ENCODE measurements around the gene SIRT5. TPM values are rescaled to one million over a fixed set of nuclear protein-coding genes. Genes with fewer than 3 reads are reported as not detected.

Gene SIRT5
- total RNA-seq, 1 experiment from 2014 or later, result 19.0 TPM

GRCh38 chr6:13538084-13538483, 36.3 kb upstream of the SIRT5 start:
- no TSS peak for BruUV-seq (replicated peaks)
- Histone ChIP-seq H3K9me3 (no peaks in the 10 kb centered on the region), H3K4me1 (no peaks in the 10 kb centered on the region), H3K27me3 (replicated peaks; ENCODE audit: control insufficient read depth, insufficient read depth, low read length) (no peaks in the 10 kb centered on the region), H3K36me3 (ENCODE audit: control insufficient read depth, insufficient read depth, low read length) (no peaks in the 10 kb centered on the region), H3K4me3 (ENCODE audit: low read depth, low read length) (no peak overlapping the region)
- ChIA-PET CTCF (interaction anchor here (0.6 kb wide), 1 partner anchor 8 kb away, joined by 3 read pairs; no protein-coding TSS in a partner anchor), POLR2A (interaction anchor here (1.0 kb wide), 1 partner anchor 210 kb away, joined by 3 read pairs; the partner anchor contains the start of gene TBC1D7)
- no peaks in the 10 kb centered on the region for H3K27me3 Mint-ChIP-seq (ENCODE audit: insufficient read depth, unreplicated experiment)
- H3K9me3 Mint-ChIP-seq (ENCODE audit: unreplicated experiment), result no peaks in the 10 kb centered on the region
- H3K36me3 Mint-ChIP-seq (ENCODE audit: insufficient read depth, unreplicated experiment), result no peaks in the 10 kb centered on the region
- intact Hi-C loops (cut with micrococcal nuclease; ENCODE audit: unreplicated experiment), result loop anchor here (1.0 kb wide), 1 partner anchor 202 kb away; no protein-coding TSS in a partner anchor
- no peak overlapping the region for H3K27ac Mint-ChIP-seq (ENCODE audit: unreplicated experiment)
- TF ChIP-seq CTCF (IDR thresholded peaks at IDR 0.05; ENCODE audit: insufficient read depth in 1 of 2, low read depth in 1 of 2, low read length in 1 of 2, severe bottlenecking in 1 of 2, unreplicated experiment in 1 of 2), result peak; percentile 18 to 27
- no peaks in the 10 kb centered on the region for H3K4me1 Mint-ChIP-seq (ENCODE audit: low read depth, unreplicated experiment)
- peak in 1 of 2 experiments; percentile 23 for DNase-seq
- H3K4me3 Mint-ChIP-seq (ENCODE audit: unreplicated experiment), result no peak overlapping the region

GRCh38 chr6:13538600-13538999, 35.8 kb upstream of the SIRT5 start:
- Mint-ChIP-seq H3K27me3 (ENCODE audit: insufficient read depth, unreplicated experiment) (no peaks in the 10 kb centered on the region), H3K27ac (ENCODE audit: unreplicated experiment) (no peak overlapping the region), H3K4me1 (ENCODE audit: low read depth, unreplicated experiment) (no peaks in the 10 kb centered on the region), H3K4me3 (ENCODE audit: unreplicated experiment) (no peak overlapping the region), H3K9me3 (ENCODE audit: unreplicated experiment) (no peaks in the 10 kb centered on the region), H3K36me3 (ENCODE audit: insufficient read depth, unreplicated experiment) (no peaks in the 10 kb centered on the region)
- Histone ChIP-seq H3K4me3 (ENCODE audit: low read depth, low read length) (no peak overlapping the region), H3K4me1 (no peaks in the 10 kb centered on the region), H3K9me3 (no peaks in the 10 kb centered on the region), H3K36me3 (ENCODE audit: control insufficient read depth, insufficient read depth, low read length) (no peaks in the 10 kb centered on the region), H3K27me3 (replicated peaks; ENCODE audit: control insufficient read depth, insufficient read depth, low read length) (no peaks in the 10 kb centered on the region)
- ChIA-PET CTCF (interaction anchor here (0.6 kb wide), 1 partner anchor 8 kb away, joined by 3 read pairs; no protein-coding TSS in a partner anchor), POLR2A (interaction anchor here (1.0 kb wide), 1 partner anchor 211 kb away, joined by 3 read pairs; the partner anchor contains the start of gene TBC1D7)
- intact Hi-C loops (cut with micrococcal nuclease; ENCODE audit: unreplicated experiment), result loop anchor here (1.0 kb wide), 1 partner anchor 202 kb away; no protein-coding TSS in a partner anchor
- no peak for TF ChIP-seq CTCF (IDR thresholded peaks at IDR 0.05; ENCODE audit: insufficient read depth in 1 of 2, low read depth in 1 of 2, low read length in 1 of 2, severe bottlenecking in 1 of 2, unreplicated experiment in 1 of 2)
- BruUV-seq (replicated peaks), result no TSS peak
- no peak for DNase-seq

- BruUV-seq (replicated peaks), result no TSS peak
- H3K4me3 Mint-ChIP-seq (ENCODE audit: unreplicated experiment), result no peak overlapping the region
- H3K4me1 ChIP-seq, result no peaks in the 10 kb centered on the region
- H3K9me3 Mint-ChIP-seq (ENCODE audit: unreplicated experiment), result no peaks in the 10 kb centered on the region
- H3K9me3 ChIP-seq, result no peaks in the 10 kb centered on the region
- no peaks in the 10 kb centered on the region for H3K36me3 Mint-ChIP-seq (ENCODE audit: insufficient read depth, unreplicated experiment)
- ChIA-PET POLR2A (no interaction called here), CTCF (no interaction called here)
- H3K27me3 ChIP-seq (replicated peaks; ENCODE audit: control insufficient read depth, insufficient read depth, low read length), result no peaks in the 10 kb centered on the region
- no peak for DNase-seq
- intact Hi-C loops (cut with micrococcal nuclease; ENCODE audit: unreplicated experiment), result no loop called here
- H3K4me3 ChIP-seq (ENCODE audit: low read depth, low read length), result no peak overlapping the region
- H3K4me1 Mint-ChIP-seq (ENCODE audit: low read depth, unreplicated experiment), result no peaks in the 10 kb centered on the region
- no peaks in the 10 kb centered on the region for H3K36me3 ChIP-seq (ENCODE audit: control insufficient read depth, insufficient read depth, low read length)
- H3K27me3 Mint-ChIP-seq (ENCODE audit: insufficient read depth, unreplicated experiment), result no peaks in the 10 kb centered on the region
- no peak overlapping the region for H3K27ac Mint-ChIP-seq (ENCODE audit: unreplicated experiment)
- no peak for TF ChIP-seq CTCF (IDR thresholded peaks at IDR 0.05; ENCODE audit: insufficient read depth in 1 of 2, low read depth in 1 of 2, low read length in 1 of 2, severe bottlenecking in 1 of 2, unreplicated experiment in 1 of 2)
Measured at GRCh38 chr6:13539572-13539971, 34.8 kb upstream of the SIRT5 start.

Measured in Caco-2 (cell line).